Vagina (tissue), 2 donors: ENCODE measurements around the gene KANSL3.

ENCODE experiments used
- POLR2A ChIP-seq, 2 donors: fragments of 450-650 bp; IDR thresholded peaks; one replicate each; pipeline ENCODE4 v1.6.1; 2017; ENCODE audit warnings: antibody characterized with exemption in 2 of 2, mild to moderate bottlenecking in 2 of 2, moderate library complexity in 2 of 2
- POLR2AphosphoS5 ChIP-seq, 2 donors: sonication (generic); formaldehyde crosslinking; IDR thresholded peaks; one replicate each; pipeline ENCODE4 v1.9.0; 2017; ENCODE audit warnings: antibody characterized with exemption in 2 of 2, mild to moderate bottlenecking in 2 of 2, low read depth in 1 of 2; ENCODE audit not compliant: insufficient read depth in 1 of 2
- TF ChIP-seq, protein P1 (sequence below), 3 experiments: fragments of 450-650 bp in 2 of 3; fragments of 200-600 bp in 1 of 3; sonication (generic) in 1 of 3; IDR thresholded peaks; one replicate each; pipeline ENCODE4 v1.5.1; 2017 to 2019; ENCODE audit warnings: antibody characterized with exemption in 3 of 3, mild to moderate bottlenecking in 2 of 3, moderate library complexity in 2 of 3

DNA sequence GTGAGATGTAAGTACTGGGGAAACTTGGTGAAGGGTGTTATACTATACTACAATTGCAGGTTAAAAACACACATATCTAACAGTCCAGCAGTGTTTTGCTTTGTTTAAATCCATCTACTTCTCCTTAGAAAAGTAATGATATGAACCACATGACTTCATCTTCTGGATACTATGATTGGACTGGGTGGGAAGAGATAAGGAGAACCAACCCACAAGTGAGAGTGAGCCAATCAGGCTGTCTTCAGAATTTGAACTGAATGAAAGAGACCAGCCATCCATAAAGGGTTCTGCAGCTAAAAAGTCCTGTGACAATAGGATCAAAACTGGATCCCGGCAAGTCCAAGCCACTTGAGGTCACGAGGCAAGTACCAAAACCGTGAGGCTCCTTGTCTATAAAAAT lies 46.6 kb downstream of the KANSL3 start:
- TF ChIP-seq, protein P1, sequence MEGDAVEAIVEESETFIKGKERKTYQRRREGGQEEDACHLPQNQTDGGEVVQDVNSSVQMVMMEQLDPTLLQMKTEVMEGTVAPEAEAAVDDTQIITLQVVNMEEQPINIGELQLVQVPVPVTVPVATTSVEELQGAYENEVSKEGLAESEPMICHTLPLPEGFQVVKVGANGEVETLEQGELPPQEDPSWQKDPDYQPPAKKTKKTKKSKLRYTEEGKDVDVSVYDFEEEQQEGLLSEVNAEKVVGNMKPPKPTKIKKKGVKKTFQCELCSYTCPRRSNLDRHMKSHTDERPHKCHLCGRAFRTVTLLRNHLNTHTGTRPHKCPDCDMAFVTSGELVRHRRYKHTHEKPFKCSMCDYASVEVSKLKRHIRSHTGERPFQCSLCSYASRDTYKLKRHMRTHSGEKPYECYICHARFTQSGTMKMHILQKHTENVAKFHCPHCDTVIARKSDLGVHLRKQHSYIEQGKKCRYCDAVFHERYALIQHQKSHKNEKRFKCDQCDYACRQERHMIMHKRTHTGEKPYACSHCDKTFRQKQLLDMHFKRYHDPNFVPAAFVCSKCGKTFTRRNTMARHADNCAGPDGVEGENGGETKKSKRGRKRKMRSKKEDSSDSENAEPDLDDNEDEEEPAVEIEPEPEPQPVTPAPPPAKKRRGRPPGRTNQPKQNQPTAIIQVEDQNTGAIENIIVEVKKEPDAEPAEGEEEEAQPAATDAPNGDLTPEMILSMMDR (IDR thresholded peaks at IDR 0.05): no peak
- TF ChIP-seq POLR2A (IDR thresholded peaks at IDR 0.05) (no peak), POLR2AphosphoS5 (IDR thresholded peaks at IDR 0.05; ENCODE audit: insufficient read depth in 1 of 2, low read depth in 1 of 2) (no peak)
